Suprapubic skin (tissue), 4 donors: Measurements from ENCODE around the gene MMP21. TPM values are rescaled to one million over a fixed set of nuclear protein-coding genes. Genes with fewer than 3 reads are reported as not detected.

ENCODE experiments used
- DNase-seq, 2 donors: peaks; one replicate each; pipeline ENCODE4 v3.0.0-alpha.2; 2019; ENCODE audit warnings: low spot score in 2 of 2
- H3K27ac ChIP-seq: fragments of 200-600 bp; sonication (generic); one replicate; pipeline ENCODE4 v1.5.1; 2019
- H3K27me3 ChIP-seq: fragments of 200-600 bp; sonication (generic); one replicate; pipeline ENCODE4 v1.5.1; 2019
- H3K36me3 ChIP-seq: fragments of 200-600 bp; sonication (generic); one replicate; pipeline ENCODE4 v1.5.1; 2019
- H3K4me1 ChIP-seq: fragments of 200-600 bp; sonication (generic); one replicate; pipeline ENCODE4 v1.5.1; 2019
- H3K4me3 ChIP-seq: fragments of 200-600 bp; sonication (generic); one replicate; pipeline ENCODE4 v1.5.1; 2019; ENCODE audit warnings: mild to moderate bottlenecking
- H3K9me3 ChIP-seq: fragments of 200-600 bp; sonication (generic); one replicate; pipeline ENCODE4 v1.5.1; 2019
- CTCF ChIP-seq, 2 donors: fragments of 200-600 bp in 1 of 2; fragments of 450-650 bp in 1 of 2; sonication (generic) in 1 of 2; IDR thresholded peaks; one replicate each; pipeline ENCODE4 v1.5.1; 2016 to 2019; ENCODE audit warnings: antibody characterized with exemption in 2 of 2, mild to moderate bottlenecking in 1 of 2, moderate library complexity in 1 of 2
- EP300 ChIP-seq: sonication (generic); formaldehyde crosslinking; IDR thresholded peaks from one replicate; pipeline ENCODE4 v1.6.1; 2017; ENCODE audit warnings: antibody characterized with exemption
- POLR2A ChIP-seq, 2 donors: fragments of 450-650 bp; IDR thresholded peaks; one replicate each; pipeline ENCODE4 v1.6.1; 2017; ENCODE audit warnings: antibody characterized with exemption in 2 of 2, mild to moderate bottlenecking in 2 of 2, moderate library complexity in 2 of 2
- POLR2AphosphoS5 ChIP-seq, 3 donors: sonication (generic); formaldehyde crosslinking; IDR thresholded peaks; one replicate each; pipeline ENCODE4 v1.6.1; 2017; ENCODE audit warnings: antibody characterized with exemption in 3 of 3
- WGBS: methylation state at CpG from one replicate; pipeline ENCODE4 v1.1.5; 2018; 5-methylcytosine and 5-hydroxymethylcytosine counted together
- total RNA-seq, 4 donors: library from RNA; depleted of rRNA; stranded (reverse); fragments of >200 nt; gene quantifications; one replicate each; pipeline ENCODE4 v1.1.0, GENCODE V29; 2016

The MMP21 gene
- under 1 TPM in 2 of 4 donors, not detected in 2; 0.23 to 0.48 TPM for total RNA-seq

- Histone ChIP-seq H3K4me3 (no peak within 1 kb of the TSS), H3K9me3 (no peaks in the 10 kb centered on the region), H3K36me3 (no peaks in the 10 kb centered on the region), H3K4me1 (no peaks in the 10 kb centered on the region), H3K27ac (no peak within 1 kb of the TSS), H3K27me3 (peaks cover 3% of the 10 kb centered on the region)
- WGBS = 88% methylated on average over 9 of the region's 26 CpGs
- no peak for DNase-seq
- TF ChIP-seq EP300 (no peak), POLR2AphosphoS5 (IDR thresholded peaks at IDR 0.05) (no peak), CTCF (IDR thresholded peaks at IDR 0.05) (no peak), POLR2A (IDR thresholded peaks at IDR 0.05) (no peak)
Measured at GRCh38 chr10:125775491-125776106, at the start of gene MMP21. MMP21 (minus strand) TSS chr10:125775821; CDS start chr10:125775821, 0 bp downstream.

- peaks cover 37% of the 10 kb centered on the region for H3K4me1 ChIP-seq
- H3K36me3 ChIP-seq = peaks cover 20% of the 10 kb centered on the region
- H3K4me3 ChIP-seq = peak overlapping the region; percentile 76
- WGBS = 88% methylated on average over 1 of the region's 1 CpG
- no peak overlapping the region for H3K27ac ChIP-seq
- no peaks in the 10 kb centered on the region for H3K27me3 ChIP-seq
- DNase-seq = no peak
- H3K9me3 ChIP-seq = no peaks in the 10 kb centered on the region
- no peak for TF ChIP-seq CTCF (IDR thresholded peaks at IDR 0.05)
- TF ChIP-seq POLR2AphosphoS5 (IDR thresholded peaks at IDR 0.05) = no peak
- no peak for TF ChIP-seq POLR2A (IDR thresholded peaks at IDR 0.05)
- TF ChIP-seq EP300 = no peak
Measured at GRCh38 chr10:125824736-125825135, 49.1 kb upstream of the MMP21 start.

- under 1% methylated on average over 20 of the region's 20 CpGs for WGBS
- DNase-seq = no peak
- TF ChIP-seq EP300 (no peak), CTCF (IDR thresholded peaks at IDR 0.05) (no peak), POLR2AphosphoS5 (IDR thresholded peaks at IDR 0.05) (no peak), POLR2A (IDR thresholded peaks at IDR 0.05) (no peak)
- H3K27me3 ChIP-seq = no peaks in the 10 kb centered on the region
- peaks cover 10% of the 10 kb centered on the region for H3K36me3 ChIP-seq
- no peaks in the 10 kb centered on the region for H3K9me3 ChIP-seq
- H3K4me1 ChIP-seq = peaks cover 37% of the 10 kb centered on the region
- peak overlapping the region; percentile 88 for H3K27ac ChIP-seq
- H3K4me3 ChIP-seq = peak overlapping the region; percentile 76
Measured at GRCh38 chr10:125823663-125824251, 48.1 kb upstream of the MMP21 start.

GRCh38 chr10:125822878-125823662 lies 47.4 kb upstream of the MMP21 start, which contains the start of the genes BCCIP and UROS:
BCCIP (plus strand) TSS chr10:125823546; CDS start chr10:125823558, 12 bp downstream.
UROS (minus strand) TSS chr10:125823258; CDS start chr10:125816499, 6,759 bp downstream.
- peaks cover 37% of the 10 kb centered on the region for H3K4me1 ChIP-seq
- TF ChIP-seq CTCF (IDR thresholded peaks at IDR 0.05) = no peak
- peak; percentile 7 to 55 for TF ChIP-seq POLR2A (IDR thresholded peaks at IDR 0.05)
- TF ChIP-seq EP300 = no peak
- TF ChIP-seq POLR2AphosphoS5 (IDR thresholded peaks at IDR 0.05) = peak; percentile 57 to 98 (median 58)
- H3K27ac ChIP-seq = peak within 1 kb of the TSS; percentile 88
- H3K27me3 ChIP-seq = no peaks in the 10 kb centered on the region
- under 1% methylated on average over 45 of the region's 74 CpGs for WGBS
- peak within 1 kb of the TSS; percentile 76 for H3K4me3 ChIP-seq
- no peaks in the 10 kb centered on the region for H3K9me3 ChIP-seq
- H3K36me3 ChIP-seq = peaks cover 3% of the 10 kb centered on the region
- peak; percentile 94 to 96 for DNase-seq

- DNase-seq = no peak
- H3K9me3 ChIP-seq = no peaks in the 10 kb centered on the region
- no peaks in the 10 kb centered on the region for H3K27me3 ChIP-seq
- H3K36me3 ChIP-seq = peaks cover 3% of the 10 kb centered on the region
- no peak overlapping the region for H3K4me3 ChIP-seq
- WGBS = 43% methylated on average over 1 of the region's 1 CpG
- no peak overlapping the region for H3K27ac ChIP-seq
- no peak for TF ChIP-seq POLR2AphosphoS5 (IDR thresholded peaks at IDR 0.05)
- no peak for TF ChIP-seq EP300
- TF ChIP-seq POLR2A (IDR thresholded peaks at IDR 0.05) = no peak
- TF ChIP-seq CTCF (IDR thresholded peaks at IDR 0.05) = no peak
- H3K4me1 ChIP-seq = peaks cover 37% of the 10 kb centered on the region
Measured at GRCh38 chr10:125820701-125821100, 45.1 kb upstream of the MMP21 start.
